GM12874 (cell line): ENCODE results near the gene FCGR3B.
A peak's percentile ranks its signal among the peaks of the same experiment; 100 is the strongest.
"Not testable (repeated sequence)": the region's sequence is repeated elsewhere in the genome, so short reads cannot be mapped to it uniquely, and the experiment has no call there.

Experiments
- CTCF ChIP-seq: IDR thresholded peaks from 2 replicates; pipeline ENCODE4 v1.5.1; 2011; ENCODE audit warnings: low read depth, mild to moderate bottlenecking, control low read depth, low read length, moderate library complexity; ENCODE audit not compliant: insufficient read depth

FCGR3B gene

DNA sequence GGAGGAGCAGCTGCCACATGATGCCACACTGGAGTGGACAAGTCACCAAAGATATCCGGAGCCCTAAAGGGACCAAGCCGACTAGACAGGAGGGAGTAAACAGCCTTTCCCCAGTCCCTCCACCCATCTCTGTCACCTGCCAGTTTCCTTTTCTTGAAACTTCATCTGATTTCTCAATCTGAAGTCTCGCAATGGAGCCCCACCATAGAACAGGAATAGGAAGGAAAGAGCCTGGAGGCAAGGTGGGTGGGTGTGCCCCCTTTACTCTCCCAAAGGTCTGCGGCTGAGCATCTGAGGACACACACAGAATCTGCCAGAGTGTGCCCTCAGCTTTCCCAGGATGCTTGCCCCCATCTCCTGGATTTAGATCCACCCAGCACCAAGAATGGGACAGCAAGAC is at the start of gene FCGR3B:
Gene FCGR3B (minus strand): TSS at position 101 of the 400 bp plus-strand sequence. CDS start 82 bp downstream, at position 19.
- no peak for TF ChIP-seq CTCF

DNA sequence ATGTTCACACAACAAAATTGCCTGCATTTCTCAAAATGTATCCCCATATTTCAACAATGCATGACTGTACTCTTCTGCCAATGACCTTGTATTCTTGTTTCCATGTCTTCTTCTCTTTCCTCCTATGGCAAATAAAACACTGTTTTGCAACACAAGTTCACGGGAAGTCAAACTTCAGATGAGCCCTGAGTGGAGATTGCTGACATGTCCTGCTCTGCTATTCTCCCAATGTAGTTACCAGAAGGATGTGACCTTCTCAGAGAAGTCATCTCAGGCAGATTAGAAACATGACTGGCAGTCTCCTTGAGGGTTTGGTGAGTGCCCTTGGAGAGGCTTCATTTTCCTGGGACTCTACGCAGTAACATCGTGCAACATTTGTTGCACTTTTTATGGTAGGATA is 47.5 kb upstream of the FCGR3B start:
- no peak for TF ChIP-seq CTCF

- TF ChIP-seq CTCF: no peak
Observed at GRCh38 chr1:161676958-161677689, 46.1 kb upstream of the FCGR3B start.

DNA sequence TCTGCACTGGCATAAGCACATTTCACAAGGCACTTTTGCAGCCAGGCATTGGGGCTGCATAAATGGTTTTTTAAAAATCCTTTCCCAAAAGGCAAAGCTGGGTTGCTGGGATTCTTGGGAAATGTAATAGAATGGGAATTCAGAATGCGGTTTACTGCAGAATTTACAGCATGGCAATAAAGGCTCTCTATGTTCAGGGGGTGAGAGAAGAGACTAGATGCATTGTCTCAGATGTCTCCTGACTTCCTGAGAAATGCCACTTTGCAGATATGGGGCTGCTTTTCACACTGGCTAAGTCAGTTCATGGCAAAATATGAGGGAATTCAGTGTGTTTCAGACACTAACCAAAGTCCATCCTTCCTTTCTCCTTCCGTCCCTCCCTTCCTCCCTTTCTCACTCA is 45.5 kb upstream of the FCGR3B start:
- no peak for TF ChIP-seq CTCF

GRCh38 chr1:161662684-161663339 is 31.8 kb upstream of the FCGR3B start, which contains the start of gene FCGR2B:
TSS of gene FCGR2B (plus strand) at chr1:161663143. CDS start at chr1:161663242, 99 bp downstream.
- TF ChIP-seq CTCF: not testable (repeated sequence)

DNA sequence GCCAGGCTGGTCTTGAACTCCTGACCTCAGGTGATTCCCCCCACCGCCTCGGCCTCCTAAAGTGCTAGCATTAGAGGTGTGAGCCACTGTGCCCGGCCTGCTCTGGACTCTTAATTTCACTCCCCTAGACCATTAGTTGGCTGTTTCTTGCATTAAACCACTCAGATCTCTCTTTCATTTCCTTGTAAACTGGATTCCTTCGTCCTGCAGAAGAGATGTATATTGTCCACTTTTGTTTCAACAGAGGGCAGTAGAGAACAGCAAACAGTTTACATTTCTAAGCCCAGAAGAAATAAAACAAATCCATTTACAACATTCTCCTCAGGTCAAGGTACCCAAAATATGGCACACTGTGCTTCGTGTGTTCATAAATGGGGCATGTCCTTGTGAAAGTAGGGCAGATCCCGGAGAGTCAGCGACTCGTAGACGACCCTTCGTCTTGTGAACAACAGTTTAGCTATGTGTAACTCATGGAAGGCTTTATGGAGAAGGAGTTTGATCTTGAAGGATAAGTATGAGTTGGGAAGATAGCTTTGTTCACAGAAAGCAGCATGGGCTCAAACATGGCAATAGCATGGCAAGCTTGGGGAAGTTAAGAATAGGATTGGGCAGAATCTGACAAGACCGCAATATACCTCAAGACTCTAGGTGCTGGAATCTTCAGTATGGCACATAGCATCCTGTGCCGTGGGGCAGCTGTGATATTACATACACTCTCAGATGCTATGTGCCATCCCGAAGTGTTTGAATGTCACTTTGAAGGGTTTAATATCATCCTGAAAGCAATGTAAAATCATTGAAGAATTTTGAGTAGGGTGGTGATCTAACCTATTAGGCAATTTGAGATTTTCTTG is 16.8 kb upstream of the FCGR3B start:
- TF ChIP-seq CTCF: peak; percentile 27; the same call in 1 of the 2 replicates
